ENCODE measurements around the gene VPS26C.

DNA sequence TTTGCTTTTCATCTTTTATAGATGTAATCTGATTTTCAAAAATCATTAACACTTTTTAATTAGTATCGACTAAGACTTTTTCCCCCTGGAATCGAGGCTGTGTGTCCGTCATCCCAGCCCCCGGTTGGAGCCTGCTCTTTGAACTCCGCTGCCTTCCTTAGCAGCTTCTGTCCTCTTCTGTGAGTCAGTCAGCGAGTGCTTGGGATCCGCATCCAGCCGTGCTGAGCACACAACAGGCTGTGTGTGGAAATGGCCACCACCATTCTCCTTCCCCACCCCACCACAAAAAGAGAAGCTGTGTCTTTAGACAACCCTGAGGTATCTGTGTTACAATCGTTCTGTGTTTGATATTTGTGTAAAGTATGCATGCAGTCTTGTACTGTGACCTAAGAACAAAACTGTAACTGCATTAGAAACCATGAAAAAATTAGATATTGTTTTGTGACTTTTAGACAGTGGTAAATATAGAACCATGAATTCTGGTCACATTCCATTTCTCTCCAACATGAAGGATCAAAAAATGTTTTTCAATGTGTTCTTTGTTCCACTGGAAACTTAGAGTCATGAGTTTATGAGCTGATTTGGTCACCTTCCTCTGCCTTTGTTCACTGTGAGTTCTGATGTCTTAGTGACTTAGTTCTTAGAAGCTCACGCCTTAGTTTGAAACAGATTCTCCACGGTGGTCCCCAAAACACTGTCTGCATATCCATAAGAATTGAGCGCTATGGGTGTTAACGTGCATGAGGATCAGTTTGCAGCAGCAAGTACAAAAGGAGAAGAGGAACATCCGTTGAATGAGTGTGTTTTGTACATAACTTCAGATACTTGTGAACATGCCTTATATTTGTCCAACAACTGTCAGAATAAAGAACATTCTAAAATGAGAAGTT, 64.7 kb downstream of the VPS26C start:
- no peak for TF ChIP-seq POLR2A (IDR thresholded peaks at IDR 0.05)
- TF ChIP-seq, protein P1, sequence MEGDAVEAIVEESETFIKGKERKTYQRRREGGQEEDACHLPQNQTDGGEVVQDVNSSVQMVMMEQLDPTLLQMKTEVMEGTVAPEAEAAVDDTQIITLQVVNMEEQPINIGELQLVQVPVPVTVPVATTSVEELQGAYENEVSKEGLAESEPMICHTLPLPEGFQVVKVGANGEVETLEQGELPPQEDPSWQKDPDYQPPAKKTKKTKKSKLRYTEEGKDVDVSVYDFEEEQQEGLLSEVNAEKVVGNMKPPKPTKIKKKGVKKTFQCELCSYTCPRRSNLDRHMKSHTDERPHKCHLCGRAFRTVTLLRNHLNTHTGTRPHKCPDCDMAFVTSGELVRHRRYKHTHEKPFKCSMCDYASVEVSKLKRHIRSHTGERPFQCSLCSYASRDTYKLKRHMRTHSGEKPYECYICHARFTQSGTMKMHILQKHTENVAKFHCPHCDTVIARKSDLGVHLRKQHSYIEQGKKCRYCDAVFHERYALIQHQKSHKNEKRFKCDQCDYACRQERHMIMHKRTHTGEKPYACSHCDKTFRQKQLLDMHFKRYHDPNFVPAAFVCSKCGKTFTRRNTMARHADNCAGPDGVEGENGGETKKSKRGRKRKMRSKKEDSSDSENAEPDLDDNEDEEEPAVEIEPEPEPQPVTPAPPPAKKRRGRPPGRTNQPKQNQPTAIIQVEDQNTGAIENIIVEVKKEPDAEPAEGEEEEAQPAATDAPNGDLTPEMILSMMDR (IDR thresholded peaks at IDR 0.05), result no peak
